Right forelimb (tissue), 1 donor: ENCODE data around the gene KDELR1.
"Not testable (repeated sequence)": the region's sequence is repeated elsewhere in the genome, so short reads cannot be mapped to it uniquely, and the experiment has no call there.

ENCODE experiments used
- DNase-seq: peaks from one replicate; pipeline ENCODE4 v3.0.0-alpha.2; 2018

The KDELR1 gene

DNA sequence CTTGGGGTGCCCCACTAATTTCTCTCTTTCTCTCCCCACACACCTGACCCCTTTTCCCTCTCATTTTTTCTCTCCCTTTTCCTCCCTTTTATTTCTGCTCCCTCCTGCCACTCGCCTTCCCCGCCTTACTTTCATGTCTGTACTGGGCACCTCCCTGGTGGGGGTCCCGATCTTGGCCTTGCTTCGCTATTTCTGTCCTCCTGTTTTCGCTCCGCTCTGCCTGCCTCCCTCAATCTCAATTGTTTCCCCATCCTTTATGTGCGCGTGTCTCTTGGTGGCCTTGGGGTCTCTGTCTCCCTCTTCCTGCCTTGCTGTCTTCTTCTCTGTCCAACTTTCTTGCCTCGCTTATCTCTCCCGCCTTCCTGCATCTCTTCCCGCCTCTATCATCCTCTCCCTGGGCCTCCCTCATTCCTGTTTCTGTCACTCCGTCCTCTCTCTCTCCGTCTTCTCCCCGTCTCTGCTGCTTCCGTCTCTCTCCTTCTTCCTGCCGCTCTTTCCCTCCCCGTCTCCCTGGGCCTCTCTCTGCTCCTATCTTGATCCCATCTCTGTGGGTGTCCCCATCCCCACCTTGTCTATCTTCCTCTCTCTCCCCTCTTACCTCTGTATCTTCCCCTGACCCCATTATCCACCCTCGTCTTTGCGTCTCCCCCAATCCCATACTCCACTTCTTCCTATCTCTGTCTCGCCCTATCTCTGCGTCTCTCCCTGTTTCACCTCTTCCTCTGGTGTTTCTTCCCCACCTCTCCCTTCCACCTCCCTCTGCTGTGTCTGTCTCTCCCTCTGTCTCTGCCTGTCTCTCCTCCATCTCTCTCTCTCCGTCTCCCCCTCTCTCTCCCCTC lies 6.1 kb upstream of the KDELR1 start:
- no peak for DNase-seq

DNA sequence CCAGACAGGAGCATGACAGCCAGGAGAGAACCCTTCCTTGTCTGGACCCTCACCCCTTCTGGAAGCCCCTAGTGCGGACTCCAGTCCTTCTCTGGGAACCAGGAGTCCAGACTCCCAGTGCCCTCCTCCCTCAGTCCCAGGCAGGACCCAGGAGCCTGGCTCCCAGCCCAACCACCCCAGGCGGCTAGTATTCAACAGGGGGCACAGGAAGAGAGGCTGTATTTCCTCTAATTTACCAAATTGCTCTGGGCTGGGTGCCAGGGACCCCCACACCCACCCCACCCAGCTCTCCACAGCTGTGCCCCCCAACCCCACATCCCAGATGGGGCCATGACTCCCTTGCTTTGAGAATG lies 5.4 kb upstream of the KDELR1 start:
- DNase-seq, result no peak

GRCh38 chr19:48396016-48396823 lies 4.9 kb upstream of the KDELR1 start:
- no peak for DNase-seq

DNA sequence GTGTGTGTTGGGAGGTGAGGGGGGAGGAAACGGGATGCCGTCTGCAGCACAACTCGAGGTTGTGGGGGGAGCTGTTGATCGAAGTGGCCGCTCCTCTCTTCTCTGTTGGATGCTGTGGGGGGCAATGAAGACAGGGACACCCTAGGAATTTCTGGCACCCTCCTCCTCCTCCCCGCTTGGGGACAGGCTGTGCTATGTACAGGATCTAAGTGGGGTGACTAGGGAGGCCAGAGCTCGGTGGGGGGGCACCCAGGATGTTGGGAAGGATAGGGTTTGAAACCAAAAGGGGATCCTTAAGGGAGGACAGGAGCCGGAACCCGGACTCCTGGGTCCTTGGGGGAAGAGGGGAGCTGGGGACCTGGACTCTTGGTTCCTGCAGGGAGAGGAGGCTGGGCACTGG lies 4.1 kb upstream of the KDELR1 start:
- no peak for DNase-seq

GRCh38 chr19:48395170-48395455 lies 3.8 kb upstream of the KDELR1 start:
- DNase-seq, result no peak

GRCh38 chr19:48394331-48395169 lies 3.2 kb upstream of the KDELR1 start:
- peak; percentile 62 for DNase-seq

GRCh38 chr19:48393559-48394330 lies 2.4 kb upstream of the KDELR1 start, which contains the start of gene GRIN2D:
TSS of gene GRIN2D (plus strand) at chr19:48393668. CDS start at chr19:48398393, 4,725 bp downstream.
- peak; percentile 68 for DNase-seq

- DNase-seq, result no peak
Observed at GRCh38 chr19:48392860-48393558, 1.7 kb upstream of the KDELR1 start.

DNA sequence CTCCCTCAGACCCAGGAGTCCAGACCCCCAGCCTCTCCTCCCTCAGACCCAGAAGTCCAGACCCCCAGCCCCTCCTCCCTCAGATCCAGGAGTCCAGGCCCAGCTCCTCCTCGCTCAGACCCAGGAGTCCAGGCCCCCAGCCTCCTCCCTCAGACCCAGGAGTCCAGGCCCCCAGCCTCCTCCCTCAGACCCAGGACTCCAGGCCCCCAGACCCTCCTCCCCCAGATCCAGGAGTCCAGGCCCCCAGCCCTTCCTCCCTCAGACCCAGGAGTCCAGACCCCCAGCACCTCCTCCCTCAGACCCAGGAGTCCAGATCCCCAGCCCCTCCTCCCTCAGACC lies 624 bp upstream of the KDELR1 start:
- not testable (repeated sequence) for DNase-seq

- DNase-seq, result peak; percentile 81
Observed at GRCh38 chr19:48390188-48391099, 907 bp downstream of the KDELR1 start.

GRCh38 chr19:48386981-48387380 lies 4.4 kb downstream of the KDELR1 start:
- no peak for DNase-seq

DNA sequence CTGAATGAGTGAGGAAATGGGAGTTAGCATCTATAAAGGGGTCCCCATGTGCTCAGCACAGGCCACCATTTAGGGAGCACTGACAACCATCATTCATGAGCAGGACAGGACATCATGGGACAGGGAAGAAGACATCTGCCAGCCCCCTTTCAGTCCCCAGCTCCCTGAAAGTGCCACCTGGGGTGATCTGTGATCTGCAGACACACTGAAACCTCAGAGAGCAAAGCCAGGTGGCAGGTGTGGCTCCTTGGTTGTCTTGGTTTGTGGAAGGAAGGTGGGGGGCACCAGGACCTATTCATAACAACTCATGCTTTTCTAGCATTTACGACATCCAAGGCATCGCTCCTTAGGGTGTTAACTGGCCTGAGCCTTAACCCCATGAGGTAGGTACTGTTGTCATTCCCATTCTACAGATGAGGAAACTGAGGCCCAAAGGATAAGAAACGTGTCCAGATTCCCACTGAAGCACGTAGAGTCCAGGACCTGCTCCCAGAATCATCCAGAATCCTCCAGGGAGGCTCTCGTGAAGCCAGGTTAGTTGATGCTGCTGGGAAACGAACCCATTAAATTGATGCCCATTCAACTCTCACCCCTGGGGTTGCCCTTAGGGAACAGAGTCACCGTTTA lies 5.8 kb downstream of the KDELR1 start:
- DNase-seq, result no peak

DNA sequence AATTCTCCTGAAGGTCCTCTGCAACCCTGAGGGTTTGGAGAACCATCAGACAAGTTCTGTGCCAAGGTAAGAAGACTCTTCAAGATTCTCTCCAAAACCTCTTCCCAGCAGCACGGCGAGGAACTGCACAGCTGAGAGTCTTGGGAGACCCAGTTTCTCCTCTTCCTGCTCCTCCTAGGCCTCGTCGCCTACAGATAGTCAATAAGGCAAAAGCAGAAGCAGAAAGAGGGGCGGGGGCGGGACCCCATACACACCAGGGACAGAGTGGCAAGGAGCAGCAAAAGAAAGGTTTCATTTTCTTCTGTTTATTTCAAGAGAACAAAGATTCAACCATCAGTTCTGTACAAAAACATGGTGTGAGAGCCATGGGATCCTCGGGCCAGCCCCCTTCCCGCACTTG lies 9.1 kb downstream of the KDELR1 start:
- DNase-seq, result no peak

DNA sequence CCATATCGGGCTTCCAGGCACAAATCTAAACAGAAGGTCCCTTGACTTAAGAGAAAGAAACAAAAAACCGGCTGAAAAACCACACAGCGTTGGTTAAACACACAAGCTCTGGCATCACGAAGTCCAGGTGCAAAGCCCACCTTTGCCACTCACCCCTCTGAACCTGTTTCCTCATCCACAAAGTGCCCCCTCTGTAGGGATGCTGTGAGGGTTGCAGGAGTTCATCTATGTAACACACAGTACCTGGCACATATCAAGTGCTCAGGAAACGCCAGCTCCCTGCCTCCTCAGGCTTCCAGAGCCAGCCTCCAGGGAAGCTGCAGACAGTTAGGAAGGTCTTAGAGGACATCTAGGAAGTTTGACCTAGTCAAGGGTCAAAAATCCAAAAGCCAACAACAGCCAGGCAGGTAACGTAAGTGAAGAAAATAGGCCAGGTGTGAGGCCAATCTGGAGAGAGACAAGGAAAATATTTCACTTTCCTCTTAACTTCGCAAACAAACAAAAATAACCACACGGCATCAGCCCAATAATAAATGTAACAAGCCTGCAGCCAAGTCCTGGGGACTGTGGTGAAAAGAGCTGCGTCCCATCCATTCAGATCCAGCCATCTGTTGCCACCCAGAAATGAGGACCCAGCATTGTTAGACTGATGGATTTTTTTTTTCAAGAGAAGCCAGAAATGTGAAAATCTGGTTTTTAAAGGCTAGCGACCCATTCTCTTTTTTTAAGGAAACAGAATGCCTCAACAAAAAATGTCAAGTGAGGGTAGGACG lies 10.0 kb downstream of the KDELR1 start:
- DNase-seq, result no peak

- DNase-seq, result no peak
Observed at GRCh38 chr19:48379058-48379457, 12.3 kb downstream of the KDELR1 start.

DNA sequence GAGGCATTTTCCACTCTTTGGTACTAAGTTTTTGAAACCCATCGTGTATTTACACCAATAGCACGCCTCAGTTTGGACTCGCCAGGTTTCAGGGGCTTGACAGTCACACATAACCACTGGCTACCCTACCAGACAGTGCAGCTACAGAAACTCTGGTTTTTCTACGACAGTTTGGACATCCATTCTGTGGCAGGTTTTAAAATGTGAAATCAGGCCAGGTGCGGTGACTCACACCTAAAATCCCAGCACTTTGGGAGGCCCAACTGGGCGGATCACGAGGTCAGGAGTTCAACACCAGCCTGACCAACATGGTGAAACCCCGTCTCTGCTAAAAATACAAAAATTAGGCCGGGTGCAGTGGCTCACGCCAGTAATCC lies 13.2 kb downstream of the KDELR1 start:
- DNase-seq, result no peak

- no peak for DNase-seq
Observed at GRCh38 chr19:48373567-48373966, 17.8 kb downstream of the KDELR1 start.

- DNase-seq, result no peak
Observed at GRCh38 chr19:48372904-48373303, 18.4 kb downstream of the KDELR1 start.

DNA sequence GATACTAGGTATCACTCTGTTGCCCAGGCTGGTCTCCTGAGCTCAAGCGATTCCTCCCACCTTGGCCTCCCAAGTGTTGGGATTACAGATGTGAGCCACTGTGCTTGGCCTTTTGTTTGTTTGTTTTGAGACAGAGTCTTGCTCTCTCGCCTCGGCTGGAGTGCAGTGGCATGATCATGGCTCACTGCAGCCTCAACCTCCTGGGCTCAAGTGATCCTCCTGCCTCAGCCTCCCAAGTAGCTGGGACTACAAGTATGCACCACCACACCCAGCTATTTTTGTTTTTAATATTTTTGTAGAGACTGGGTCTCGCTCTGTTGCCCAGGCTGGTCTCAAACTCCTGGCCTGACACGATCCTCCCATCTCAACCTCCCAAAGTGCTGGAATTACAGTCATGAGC lies 19.6 kb downstream of the KDELR1 start:
- not testable (repeated sequence) for DNase-seq

GRCh38 chr19:48371367-48371766 lies 20.0 kb downstream of the KDELR1 start:
- DNase-seq, result no peak
